GM23248 (cell line): ENCODE data around the gene FAM114A1.

Experiments used
- EZH2 ChIP-seq: fragments of 200-600 bp; sonication (generic); IDR thresholded peaks from 2 replicates; pipeline ENCODE4 v1.6.1; 2018; ENCODE audit warnings: antibody characterized with exemption, mild to moderate bottlenecking; ENCODE audit not compliant: insufficient read depth, poor library complexity, severe bottlenecking
- EZH2phosphoT487 ChIP-seq: fragments of 200-600 bp; sonication (generic); IDR thresholded peaks from 2 replicates; pipeline ENCODE4 v1.6.1; 2018; ENCODE audit warnings: antibody characterized with exemption, moderate library complexity, mild to moderate bottlenecking, low read depth; ENCODE audit not compliant: insufficient read depth

GRCh38 chr4:38818441-38818976 is 49.1 kb upstream of the FAM114A1 start:
- TF ChIP-seq EZH2phosphoT487 (no peak), EZH2 (no peak)
